HEK293 (cell line): Measurements from ENCODE around the gene RPL36AL.
A peak's percentile ranks its signal among the peaks of the same experiment; 100 is the strongest.

Experiments
- GLIS2 ChIP-seq: fragments of 450-650 bp; formaldehyde crosslinking; IDR thresholded peaks from 2 replicates; pipeline ENCODE4 v1.5.1; 2016; ENCODE audit warnings: missing biosample characterization, missing genetic modification characterization
- IKZF3 ChIP-seq: fragments of 450-650 bp; IDR thresholded peaks from 2 replicates; pipeline ENCODE4 v1.5.0; 2018; ENCODE audit warnings: missing biosample characterization, mild to moderate bottlenecking, missing genetic modification characterization, moderate library complexity
- KLF1 ChIP-seq: fragments of 450-650 bp; formaldehyde crosslinking; IDR thresholded peaks from 2 replicates; pipeline ENCODE4 v1.5.1; 2016; ENCODE audit warnings: missing biosample characterization, missing genetic modification characterization
- KLF10 ChIP-seq: fragments of 450-650 bp; IDR thresholded peaks from 2 replicates; pipeline ENCODE4 v1.5.1; 2018; ENCODE audit warnings: missing biosample characterization, mild to moderate bottlenecking, missing genetic modification characterization
- OSR2 ChIP-seq: fragments of 450-650 bp; formaldehyde crosslinking; IDR thresholded peaks from 2 replicates; pipeline ENCODE4 v1.5.1; 2016; ENCODE audit warnings: missing biosample characterization, missing genetic modification characterization
- SCRT1 ChIP-seq: fragments of 450-650 bp; formaldehyde crosslinking; IDR thresholded peaks from 2 replicates; pipeline ENCODE4 v1.5.1; 2016; ENCODE audit warnings: missing biosample characterization, missing genetic modification characterization, borderline replicate concordance
- SP3 ChIP-seq: fragments of 450-650 bp; formaldehyde crosslinking; IDR thresholded peaks from 2 replicates; pipeline ENCODE4 v1.5.1; 2016; ENCODE audit warnings: missing biosample characterization, missing genetic modification characterization
- YY1 ChIP-seq: fragments of 450-650 bp; formaldehyde crosslinking; IDR thresholded peaks from 2 replicates; pipeline ENCODE4 v1.5.1; 2018; ENCODE audit warnings: missing biosample characterization, missing genetic modification characterization
- YY2 ChIP-seq: fragments of 450-650 bp; formaldehyde crosslinking; IDR thresholded peaks from 2 replicates; pipeline ENCODE4 v1.5.1; 2016; ENCODE audit warnings: missing biosample characterization, missing genetic modification characterization
- ZBTB21 ChIP-seq: fragments of 450-650 bp; formaldehyde crosslinking; IDR thresholded peaks from 2 replicates; pipeline ENCODE4 v1.5.1; 2017; ENCODE audit warnings: missing biosample characterization, missing genetic modification characterization
- ZBTB8A ChIP-seq: fragments of 450-650 bp; formaldehyde crosslinking; IDR thresholded peaks from 2 replicates; pipeline ENCODE4 v1.5.1; 2016; ENCODE audit warnings: missing biosample characterization, missing genetic modification characterization
- ZNF155 ChIP-seq: fragments of 450-650 bp; formaldehyde crosslinking; IDR thresholded peaks from 2 replicates; pipeline ENCODE4 v1.5.1; 2016; ENCODE audit warnings: missing biosample characterization, missing genetic modification characterization
- ZNF184 ChIP-seq: fragments of 450-650 bp; IDR thresholded peaks from 2 replicates; pipeline ENCODE4 v1.5.1; 2018; ENCODE audit warnings: missing biosample characterization, mild to moderate bottlenecking, missing genetic modification characterization
- ZNF2 ChIP-seq: fragments of 450-650 bp; formaldehyde crosslinking; IDR thresholded peaks from 2 replicates; pipeline ENCODE4 v1.5.1; 2016; ENCODE audit warnings: missing biosample characterization, missing genetic modification characterization
- ZNF239 ChIP-seq: fragments of 450-650 bp; formaldehyde crosslinking; IDR thresholded peaks from 2 replicates; pipeline ENCODE4 v1.5.1; 2016; ENCODE audit warnings: missing biosample characterization, missing genetic modification characterization
- ZNF311 ChIP-seq: fragments of 450-650 bp; formaldehyde crosslinking; IDR thresholded peaks from 2 replicates; pipeline ENCODE4 v1.5.1; 2017; ENCODE audit warnings: missing biosample characterization, missing genetic modification characterization, borderline replicate concordance
- ZNF341 ChIP-seq: fragments of 450-650 bp; formaldehyde crosslinking; IDR thresholded peaks from 2 replicates; pipeline ENCODE4; 2016; ENCODE audit warnings: low read depth, missing biosample characterization, missing genetic modification characterization
- ZNF350 ChIP-seq: fragments of 450-650 bp; formaldehyde crosslinking; IDR thresholded peaks from 2 replicates; pipeline ENCODE4 v1.5.0; 2017; ENCODE audit warnings: missing biosample characterization, mild to moderate bottlenecking, missing genetic modification characterization
- ZNF37A ChIP-seq: fragments of 450-650 bp; IDR thresholded peaks from 2 replicates; pipeline ENCODE4 v1.5.1; 2018; ENCODE audit warnings: missing biosample characterization, missing genetic modification characterization
- ZNF501 ChIP-seq: fragments of 450-650 bp; formaldehyde crosslinking; IDR thresholded peaks from 2 replicates; pipeline ENCODE4 v1.5.1; 2016; ENCODE audit warnings: missing biosample characterization, missing genetic modification characterization
- ZNF544 ChIP-seq: fragments of 450-650 bp; formaldehyde crosslinking; IDR thresholded peaks from 2 replicates; pipeline ENCODE4 v1.5.0; 2017; ENCODE audit warnings: missing biosample characterization, missing genetic modification characterization
- ZNF629 ChIP-seq: fragments of 450-650 bp; formaldehyde crosslinking; IDR thresholded peaks from 2 replicates; pipeline ENCODE4 v1.5.1; 2017; ENCODE audit warnings: missing biosample characterization, missing genetic modification characterization
- ZNF670 ChIP-seq: fragments of 450-650 bp; formaldehyde crosslinking; IDR thresholded peaks from 2 replicates; pipeline ENCODE4 v1.5.1; 2016; ENCODE audit warnings: missing biosample characterization, missing genetic modification characterization, low read depth
- ZNF701 ChIP-seq: fragments of 450-650 bp; formaldehyde crosslinking; IDR thresholded peaks from 2 replicates; pipeline ENCODE4 v1.5.1; 2016; ENCODE audit warnings: missing biosample characterization, missing genetic modification characterization
- ZNF830 ChIP-seq: fragments of 450-650 bp; IDR thresholded peaks from 2 replicates; pipeline ENCODE4 v1.5.0; 2018; ENCODE audit warnings: missing biosample characterization, missing genetic modification characterization, low read depth, mild to moderate bottlenecking, moderate library complexity
- TF ChIP-seq, protein P1 (sequence below): fragments of 450-650 bp; formaldehyde crosslinking; IDR thresholded peaks from 2 replicates; pipeline ENCODE4 v1.5.1; 2016; ENCODE audit warnings: missing biosample characterization, missing genetic modification characterization
- TF ChIP-seq, protein P2 (sequence below): sonication (generic); formaldehyde crosslinking; IDR thresholded peaks from 2 replicates; pipeline ENCODE4 v1.8.1; 2022; ENCODE audit warnings: mild to moderate bottlenecking, moderate library complexity, missing genetic modification reagents
- TF ChIP-seq, protein P3 (sequence below): fragments of 450-650 bp; formaldehyde crosslinking; conservative IDR thresholded peaks from 2 replicates; pipeline ENCODE4 v1.5.1; 2016; ENCODE audit warnings: low read depth, missing biosample characterization, missing genetic modification characterization
- TF ChIP-seq, protein P4 (sequence below): fragments of 450-650 bp; formaldehyde crosslinking; IDR thresholded peaks from 2 replicates; pipeline ENCODE4 v1.5.1; 2016; ENCODE audit warnings: missing biosample characterization, missing genetic modification characterization

RPL36AL gene

DNA sequence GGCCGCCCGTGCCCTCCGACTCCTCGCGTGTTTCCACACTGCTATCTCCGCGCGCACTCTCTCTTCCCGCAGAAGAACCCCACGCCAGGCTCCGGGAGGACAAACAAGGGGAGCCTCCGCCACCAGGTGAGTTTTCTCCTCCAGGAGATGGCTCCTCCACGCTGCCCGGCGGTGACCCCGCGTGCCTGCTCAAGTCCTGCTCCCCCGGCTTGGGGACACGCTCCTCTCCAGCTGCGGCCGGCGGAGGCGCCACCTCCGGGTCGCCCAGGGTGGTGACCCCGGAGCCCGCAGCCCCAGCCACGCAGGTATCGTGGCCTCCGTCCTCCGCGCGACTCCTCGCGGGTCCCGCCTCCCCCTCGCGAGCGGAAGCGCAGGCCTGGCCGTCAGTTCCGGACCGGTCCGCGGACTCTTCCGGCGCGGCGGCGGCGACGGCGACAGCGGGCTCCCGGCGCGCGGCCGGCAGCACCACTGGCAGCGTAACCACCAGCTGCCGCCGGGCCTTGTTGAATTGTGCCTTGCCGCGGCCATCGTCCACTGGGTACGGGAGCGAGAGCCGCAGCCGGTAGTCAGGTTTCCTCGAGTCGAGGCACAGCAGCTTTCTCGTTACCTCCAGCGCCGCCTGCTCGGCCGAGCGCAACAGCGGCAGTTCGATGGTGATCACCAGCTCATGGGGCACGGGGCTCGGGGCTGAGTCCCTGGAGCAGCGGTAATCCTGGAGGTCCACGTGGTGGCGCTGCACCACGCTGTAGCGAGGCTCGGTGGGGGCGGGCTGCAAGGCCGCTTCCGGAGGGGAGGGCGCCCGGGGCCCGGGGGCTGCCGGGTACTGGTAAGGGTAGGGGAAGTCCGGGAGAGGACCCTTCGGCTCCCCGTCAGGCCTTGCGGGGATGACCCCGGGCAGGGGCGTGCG is 13.5 kb upstream of the RPL36AL start (continued):
- TF ChIP-seq ZNF239 (tag by site-specific recombination) (no peak), ZNF341 (tag by site-specific recombination) (peak; percentile 75), ZNF184 (tag by site-specific recombination) (0 out of 2 replicates have a peak, but pooled peaks have one; percentile 47), GLIS2 (tag by site-specific recombination) (peak; percentile 92), ZNF350 (no peak), ZNF629 (peak; percentile 59; the same call in 1 of the 2 replicates), OSR2 (0 out of 2 replicates have a peak, but pooled peaks have one; percentile 5), ZNF501 (tag by site-specific recombination) (peak; percentile 80), ZNF670 (no peak), ZNF2 (tag by site-specific recombination) (peak; percentile 94), KLF1 (no peak), IKZF3 (tag by site-specific recombination) (0 out of 2 replicates have a peak, but pooled peaks have one; percentile 5), KLF10 (peak; percentile 54; the same call in 1 of the 2 replicates), ZNF311 (tag by site-specific recombination) (no peak), ZBTB21 (tag by site-specific recombination) (no peak), SP3 (tag by site-specific recombination) (peak; percentile 74), ZNF544 (tag by site-specific recombination) (no peak), ZNF155 (tag by site-specific recombination) (no peak), SCRT1 (tag by site-specific recombination) (peak; percentile 54; the same call in 1 of the 2 replicates), ZNF701 (tag by site-specific recombination) (no peak), YY1 (tag by site-specific recombination) (peak; percentile 56; the same call in 1 of the 2 replicates), ZNF37A (tag by site-specific recombination) (no peak), ZNF830 (tag by site-specific recombination) (no peak), YY2 (tag by site-specific recombination) (0 out of 2 replicates have a peak, but pooled peaks have one; percentile 19), ZBTB8A (tag by site-specific recombination) (peak; percentile 63)
- TF ChIP-seq, protein P1, sequence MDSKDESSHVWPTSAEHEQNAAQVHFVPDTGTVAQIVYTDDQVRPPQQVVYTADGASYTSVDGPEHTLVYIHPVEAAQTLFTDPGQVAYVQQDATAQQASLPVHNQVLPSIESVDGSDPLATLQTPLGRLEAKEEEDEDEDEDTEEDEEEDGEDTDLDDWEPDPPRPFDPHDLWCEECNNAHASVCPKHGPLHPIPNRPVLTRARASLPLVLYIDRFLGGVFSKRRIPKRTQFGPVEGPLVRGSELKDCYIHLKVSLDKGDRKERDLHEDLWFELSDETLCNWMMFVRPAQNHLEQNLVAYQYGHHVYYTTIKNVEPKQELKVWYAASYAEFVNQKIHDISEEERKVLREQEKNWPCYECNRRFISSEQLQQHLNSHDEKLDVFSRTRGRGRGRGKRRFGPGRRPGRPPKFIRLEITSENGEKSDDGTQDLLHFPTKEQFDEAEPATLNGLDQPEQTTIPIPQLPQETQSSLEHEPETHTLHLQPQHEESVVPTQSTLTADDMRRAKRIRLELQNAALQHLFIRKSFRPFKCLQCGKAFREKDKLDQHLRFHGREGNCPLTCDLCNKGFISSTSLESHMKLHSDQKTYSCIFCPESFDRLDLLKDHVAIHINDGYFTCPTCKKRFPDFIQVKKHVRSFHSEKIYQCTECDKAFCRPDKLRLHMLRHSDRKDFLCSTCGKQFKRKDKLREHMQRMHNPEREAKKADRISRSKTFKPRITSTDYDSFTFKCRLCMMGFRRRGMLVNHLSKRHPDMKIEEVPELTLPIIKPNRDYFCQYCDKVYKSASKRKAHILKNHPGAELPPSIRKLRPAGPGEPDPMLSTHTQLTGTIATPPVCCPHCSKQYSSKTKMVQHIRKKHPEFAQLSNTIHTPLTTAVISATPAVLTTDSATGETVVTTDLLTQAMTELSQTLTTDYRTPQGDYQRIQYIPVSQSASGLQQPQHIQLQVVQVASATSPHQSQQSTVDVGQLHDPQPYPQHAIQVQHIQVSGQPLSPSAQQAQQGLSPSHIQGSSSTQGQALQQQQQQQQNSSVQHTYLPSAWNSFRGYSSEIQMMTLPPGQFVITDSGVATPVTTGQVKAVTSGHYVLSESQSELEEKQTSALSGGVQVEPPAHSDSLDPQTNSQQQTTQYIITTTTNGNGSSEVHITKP (tag by site-specific recombination) = peak; percentile 22
- TF ChIP-seq, protein P2, sequence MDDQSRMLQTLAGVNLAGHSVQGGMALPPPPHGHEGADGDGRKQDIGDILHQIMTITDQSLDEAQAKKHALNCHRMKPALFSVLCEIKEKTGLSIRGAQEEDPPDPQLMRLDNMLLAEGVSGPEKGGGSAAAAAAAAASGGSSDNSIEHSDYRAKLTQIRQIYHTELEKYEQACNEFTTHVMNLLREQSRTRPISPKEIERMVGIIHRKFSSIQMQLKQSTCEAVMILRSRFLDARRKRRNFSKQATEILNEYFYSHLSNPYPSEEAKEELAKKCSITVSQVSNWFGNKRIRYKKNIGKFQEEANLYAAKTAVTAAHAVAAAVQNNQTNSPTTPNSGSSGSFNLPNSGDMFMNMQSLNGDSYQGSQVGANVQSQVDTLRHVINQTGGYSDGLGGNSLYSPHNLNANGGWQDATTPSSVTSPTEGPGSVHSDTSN (CRISPR knock-in tag) = no peak; the same call in none of the 2 replicates
- TF ChIP-seq, protein P3, sequence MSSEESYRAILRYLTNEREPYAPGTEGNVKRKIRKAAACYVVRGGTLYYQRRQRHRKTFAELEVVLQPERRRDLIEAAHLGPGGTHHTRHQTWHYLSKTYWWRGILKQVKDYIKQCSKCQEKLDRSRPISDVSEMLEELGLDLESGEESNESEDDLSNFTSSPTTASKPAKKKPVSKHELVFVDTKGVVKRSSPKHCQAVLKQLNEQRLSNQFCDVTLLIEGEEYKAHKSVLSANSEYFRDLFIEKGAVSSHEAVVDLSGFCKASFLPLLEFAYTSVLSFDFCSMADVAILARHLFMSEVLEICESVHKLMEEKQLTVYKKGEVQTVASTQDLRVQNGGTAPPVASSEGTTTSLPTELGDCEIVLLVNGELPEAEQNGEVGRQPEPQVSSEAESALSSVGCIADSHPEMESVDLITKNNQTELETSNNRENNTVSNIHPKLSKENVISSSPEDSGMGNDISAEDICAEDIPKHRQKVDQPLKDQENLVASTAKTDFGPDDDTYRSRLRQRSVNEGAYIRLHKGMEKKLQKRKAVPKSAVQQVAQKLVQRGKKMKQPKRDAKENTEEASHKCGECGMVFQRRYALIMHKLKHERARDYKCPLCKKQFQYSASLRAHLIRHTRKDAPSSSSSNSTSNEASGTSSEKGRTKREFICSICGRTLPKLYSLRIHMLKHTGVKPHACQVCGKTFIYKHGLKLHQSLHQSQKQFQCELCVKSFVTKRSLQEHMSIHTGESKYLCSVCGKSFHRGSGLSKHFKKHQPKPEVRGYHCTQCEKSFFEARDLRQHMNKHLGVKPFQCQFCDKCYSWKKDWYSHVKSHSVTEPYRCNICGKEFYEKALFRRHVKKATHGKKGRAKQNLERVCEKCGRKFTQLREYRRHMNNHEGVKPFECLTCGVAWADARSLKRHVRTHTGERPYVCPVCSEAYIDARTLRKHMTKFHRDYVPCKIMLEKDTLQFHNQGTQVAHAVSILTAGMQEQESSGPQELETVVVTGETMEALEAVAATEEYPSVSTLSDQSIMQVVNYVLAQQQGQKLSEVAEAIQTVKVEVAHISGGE = peak; percentile 87
- TF ChIP-seq, protein P4, sequence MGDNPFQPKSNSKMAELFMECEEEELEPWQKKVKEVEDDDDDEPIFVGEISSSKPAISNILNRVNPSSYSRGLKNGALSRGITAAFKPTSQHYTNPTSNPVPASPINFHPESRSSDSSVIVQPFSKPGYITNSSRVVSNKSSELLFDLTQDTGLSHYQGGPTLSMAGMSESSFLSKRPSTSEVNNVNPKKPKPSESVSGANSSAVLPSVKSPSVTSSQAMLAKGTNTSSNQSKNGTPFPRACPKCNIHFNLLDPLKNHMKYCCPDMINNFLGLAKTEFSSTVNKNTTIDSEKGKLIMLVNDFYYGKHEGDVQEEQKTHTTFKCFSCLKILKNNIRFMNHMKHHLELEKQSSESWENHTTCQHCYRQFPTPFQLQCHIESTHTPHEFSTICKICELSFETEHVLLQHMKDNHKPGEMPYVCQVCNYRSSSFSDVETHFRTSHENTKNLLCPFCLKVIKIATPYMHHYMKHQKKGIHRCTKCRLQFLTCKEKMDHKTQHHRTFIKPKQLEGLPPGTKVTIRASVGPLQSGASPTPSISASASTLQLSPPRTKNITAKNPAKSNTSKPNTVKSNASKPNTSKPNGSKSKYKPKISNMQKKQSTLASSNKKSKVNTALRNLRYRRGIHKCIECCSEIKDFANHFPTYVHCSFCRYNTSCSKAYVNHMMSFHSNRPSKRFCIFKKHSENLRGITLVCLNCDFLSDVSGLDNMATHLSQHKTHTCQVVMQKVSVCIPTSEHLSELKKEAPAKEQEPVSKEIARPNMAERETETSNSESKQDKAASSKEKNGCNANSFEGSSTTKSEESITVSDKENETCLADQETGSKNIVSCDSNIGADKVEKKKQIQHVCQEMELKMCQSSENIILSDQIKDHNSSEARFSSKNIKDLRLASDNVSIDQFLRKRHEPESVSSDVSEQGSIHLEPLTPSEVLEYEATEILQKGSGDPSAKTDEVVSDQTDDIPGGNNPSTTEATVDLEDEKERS (tag by site-specific recombination) = no peak
